ENCODE results near the gene ESX1. TPM values are rescaled to one million over a fixed set of nuclear protein-coding genes. Genes with fewer than 3 reads are reported as not detected.

ESX1 gene
- total and polyA plus RNA-seq, 2 of the 8 experiments (the other 6 are each of a cell fraction or from before 2014, with no cell fraction given): not detected

- Histone ChIP-seq H2AFZ (ENCODE audit: low read length) (no peak overlapping the region), H2BK12ac (ENCODE audit: low read depth, low read length) (no peak overlapping the region), H3K27me3 (replicated peaks in 1 of 4; ENCODE audit: control insufficient read depth in 3 of 4, extremely low read depth in 1 of 4, insufficient read depth in 3 of 4, low read length in 3 of 4) (no peaks in the 10 kb centered on the region), H4K20me1 (replicated peaks in 1 of 2; ENCODE audit: control insufficient read depth in 1 of 2, insufficient read depth in 2 of 2, low read length in 2 of 2) (no peaks in the 10 kb centered on the region), H2AK5ac (ENCODE audit: low read depth, low read length) (no peak overlapping the region), H4K5ac (ENCODE audit: insufficient read length, low read depth, low read length) (no peak overlapping the region), H2BK5ac (ENCODE audit: low read depth, low read length) (no peak overlapping the region), H3K79me1 (ENCODE audit: low read depth, low read length) (no peaks in the 10 kb centered on the region), H4K91ac (replicated peaks; ENCODE audit: insufficient read length, low read length) (no peak overlapping the region), H2BK20ac (ENCODE audit: low read length) (no peak overlapping the region), H3K79me2 (ENCODE audit: control insufficient read depth in 1 of 2, insufficient read depth in 2 of 2, low read length in 2 of 2) (no peaks in the 10 kb centered on the region), H2BK15ac (ENCODE audit: low read length) (no peak overlapping the region), H3K9ac (replicated peaks in 1 of 4; ENCODE audit: extremely low read depth in 1 of 4, low read depth in 3 of 4, low read length in 3 of 4) (no peak overlapping the region), H3K4ac (replicated peaks; ENCODE audit: insufficient read length, low read depth, low read length) (no peak overlapping the region), H3K4me2 (ENCODE audit: insufficient read depth in 1 of 2, low read depth in 2 of 2, low read length in 2 of 2) (no peak overlapping the region), H3K14ac (ENCODE audit: insufficient read length) (no peak overlapping the region), H3K23me2 (ENCODE audit: low read depth, low read length) (no peaks in the 10 kb centered on the region), H2BK120ac (replicated peaks; ENCODE audit: low read depth, low read length) (no peak overlapping the region), H3K18ac (ENCODE audit: extremely low read depth, low read length) (no peak overlapping the region), H3K23ac (ENCODE audit: insufficient read length) (no peak overlapping the region), H3K36me3 (ENCODE audit: control insufficient read depth in 2 of 4, insufficient read depth in 4 of 4, low read length in 3 of 4) (no peaks in the 10 kb centered on the region), H3K56ac (replicated peaks; ENCODE audit: insufficient read length, low read depth, low read length) (no peak overlapping the region), H3K4me3 (ENCODE audit: extremely low read depth in 1 of 4, insufficient read depth in 2 of 4, low read depth in 3 of 4, low read length in 4 of 4) (no peak overlapping the region), H3K9me3 (ENCODE audit: insufficient read depth in 2 of 2, low read depth in 1 of 2, low read length in 1 of 2) (no peaks in the 10 kb centered on the region), H3K4me1 (replicated peaks in 1 of 4; ENCODE audit: control insufficient read depth in 3 of 4, insufficient read depth in 4 of 4, low read length in 3 of 4) (no peaks in the 10 kb centered on the region), H3K27ac (ENCODE audit: low read depth, low read length) (no peak overlapping the region), H4K8ac (ENCODE audit: extremely low read depth, insufficient read depth, low read length) (no peak overlapping the region)
- ChIA-PET CTCF (ENCODE audit: partially characterized antibody) (interaction anchor here (1.0 to 1.2 kb wide), 3 partner anchors 10 to 86 kb away, joined by 3 read pairs; no protein-coding TSS in a partner anchor), POLR2A (ENCODE audit: partially characterized antibody) (no interaction called here)
- DNase-seq (ENCODE audit: low read depth in 1 of 2, low spot score in 2 of 2) (no peak), FAIRE-seq (no peak)
- 84% methylated on average over 9 of the region's 9 CpGs; no CpG with 5 or more reads in 1 of the 2 experiments for WGBS, 2 experiments (ENCODE audit: extremely low coverage in 1 of 2, insufficient coverage in 1 of 2, insufficient read length in 1 of 2, insufficient replicate concordance in 2 of 2, low coverage in 1 of 2, low lambda C conversion rate in 2 of 2, missing lambda C conversion rate in 1 of 2)
- TF ChIP-seq POU5F1 (IDR thresholded peaks at IDR 0.05; ENCODE audit: low read depth, low read length) (no peak), RNF2 (IDR thresholded peaks at IDR 0.05; ENCODE audit: borderline replicate concordance, low read depth, low read length, missing control alignments, poor library complexity, severe bottlenecking) (no peak), EP300 (IDR thresholded peaks at IDR 0.05; ENCODE audit: borderline replicate concordance in 1 of 2, low read depth in 2 of 2, low read length in 2 of 2) (no peak), ATF3 (IDR thresholded peaks at IDR 0.05; ENCODE audit: insufficient read depth, low read depth, low read length) (no peak)
These were observed 27.5 kb upstream of the ESX1 start for GRCh38 chrX:104282166-104282725.

Data from H1 (cell line).